CD14-positive monocyte (primary cell): ENCODE measurements around the gene TIMM17B. TPM values are rescaled to one million over a fixed set of nuclear protein-coding genes. Genes with fewer than 3 reads are reported as not detected.
A peak's percentile ranks its signal among the peaks of the same experiment; 100 is the strongest.

Source experiments
- DNase-seq, 3 donors: peaks; one replicate each; pipeline ENCODE4 v3.0.0-alpha.2; 2011 to 2022
- H2AFZ ChIP-seq: 2 replicates; pipeline ENCODE4 v1.6.0; 2012; ENCODE audit warnings: mild to moderate bottlenecking, low read depth, low read length, inconsistent platforms; ENCODE audit not compliant: insufficient read depth, poor library complexity, severe bottlenecking
- H3K27ac ChIP-seq, 2 donors: 1 replicate in 1 of 2; 2 replicates in 1 of 2; pipeline ENCODE4 v1.5.1; 2012 to 2013; ENCODE audit warnings: low read length in 2 of 2, control low read depth in 1 of 2, inconsistent platforms in 1 of 2, low read depth in 1 of 2, mild to moderate bottlenecking in 1 of 2
- H3K27me3 ChIP-seq, 2 donors: one replicate each; pipeline versions ENCODE4 v1.6.0 to v1.6.1; 2011 to 2013; ENCODE audit warnings: low read length in 2 of 2; ENCODE audit not compliant: control insufficient read depth in 2 of 2, insufficient read depth in 2 of 2
- H3K36me3 ChIP-seq, 2 donors: replicated peaks in 1 of 2; 1 replicate in 1 of 2; 2 replicates in 1 of 2; pipeline versions ENCODE4 v1.5.1 to v1.6.1; 2012 to 2013; ENCODE audit warnings: low read length in 2 of 2, control low read depth in 1 of 2, inconsistent platforms in 1 of 2, mild to moderate bottlenecking in 1 of 2; ENCODE audit not compliant: insufficient read depth in 2 of 2, control insufficient read depth in 1 of 2
- H3K4me1 ChIP-seq, 2 donors: 1 replicate in 1 of 2; 2 replicates in 1 of 2; pipeline versions ENCODE4 v1.5.1 to v1.6.1; 2012 to 2013; ENCODE audit warnings: low read length in 2 of 2, control low read depth in 1 of 2, inconsistent platforms in 1 of 2, mild to moderate bottlenecking in 1 of 2, moderate library complexity in 1 of 2; ENCODE audit not compliant: insufficient read depth in 2 of 2, control insufficient read depth in 1 of 2
- H3K4me2 ChIP-seq: replicated peaks from 2 replicates; pipeline ENCODE3; 2012; ENCODE audit warnings: low read length, moderate library complexity, mild to moderate bottlenecking; ENCODE audit not compliant: poor library complexity, severe bottlenecking; ENCODE audit errors: extremely low read depth
- H3K4me3 ChIP-seq, 3 experiments: fragments of 200-600 bp in 1 of 3; sonication (generic) in 1 of 3; replicated peaks in 1 of 3; 1 replicate in 2 of 3; 2 replicates in 1 of 3; pipeline ENCODE4 v1.5.1; 2011 to 2013; ENCODE audit warnings: low read length in 3 of 3, mild to moderate bottlenecking in 3 of 3, control low read depth in 2 of 3, low read depth in 2 of 3, inconsistent platforms in 1 of 3, moderate library complexity in 1 of 3
- H3K79me2 ChIP-seq: 2 replicates; pipeline ENCODE4 v1.6.0; 2012; ENCODE audit warnings: mild to moderate bottlenecking, control low read depth, inconsistent platforms, low read length, moderate library complexity; ENCODE audit not compliant: insufficient read depth
- H3K9ac ChIP-seq: 2 replicates; pipeline ENCODE4 v1.6.0; 2017; ENCODE audit warnings: low read length, mild to moderate bottlenecking; ENCODE audit not compliant: insufficient read depth, poor library complexity, severe bottlenecking
- H3K9me3 ChIP-seq, 2 donors: replicated peaks in 1 of 2; 1 replicate in 1 of 2; 2 replicates in 1 of 2; pipeline versions ENCODE4 v1.5.1 to v1.6.1; 2012 to 2013; ENCODE audit warnings: low read length in 2 of 2, control low read depth in 1 of 2; ENCODE audit not compliant: control insufficient read depth in 1 of 2, insufficient read depth in 1 of 2
- H4K20me1 ChIP-seq: 2 replicates; pipeline ENCODE4 v1.6.0; 2012; ENCODE audit warnings: mild to moderate bottlenecking, low read length, control low read depth, moderate library complexity; ENCODE audit not compliant: insufficient read depth
- H3K27ac Mint-ChIP-seq, 7 donors: one replicate each; pipeline ENCODE4 v1.8.0; 2020; ENCODE audit warnings: mild to moderate bottlenecking in 7 of 7, mixed read lengths in 7 of 7, moderate library complexity in 6 of 7, inconsistent platforms in 2 of 7
- H3K27me3 Mint-ChIP-seq, 3 donors: one replicate each; pipeline ENCODE4 v1.8.0; 2021 to 2022; ENCODE audit warnings: low read depth in 3 of 3, mild to moderate bottlenecking in 3 of 3, mixed read lengths in 3 of 3, moderate library complexity in 3 of 3, inconsistent platforms in 1 of 3
- H3K36me3 Mint-ChIP-seq, 2 donors: one replicate each; pipeline ENCODE4 v1.8.0; 2020; ENCODE audit warnings: mixed read lengths in 2 of 2, inconsistent platforms in 1 of 2, mild to moderate bottlenecking in 1 of 2
- H3K4me1 Mint-ChIP-seq: one replicate; pipeline ENCODE4 v1.8.0; 2020; ENCODE audit warnings: mild to moderate bottlenecking, mixed read lengths
- H3K4me3 Mint-ChIP-seq, 2 donors: one replicate each; pipeline ENCODE4 v1.8.0; 2020; ENCODE audit warnings: mild to moderate bottlenecking in 2 of 2, mixed read lengths in 2 of 2, moderate library complexity in 1 of 2
- H3K9me3 Mint-ChIP-seq, 7 donors: one replicate each; pipeline ENCODE4 v1.8.0; 2020 to 2022; ENCODE audit warnings: mixed read lengths in 7 of 7, mild to moderate bottlenecking in 6 of 7, moderate library complexity in 6 of 7, inconsistent platforms in 2 of 7
- CTCF ChIP-seq: fragments of 200-600 bp; IDR thresholded peaks from one replicate; pipeline ENCODE4 v1.8.0; 2022; ENCODE audit warnings: antibody characterized with exemption, mild to moderate bottlenecking
- WGBS: methylation state at CpG from one replicate; pipeline ENCODE4 v1.1.5; 2013; ENCODE audit warnings: missing lambda C conversion rate; ENCODE audit not compliant: insufficient coverage; 5-methylcytosine and 5-hydroxymethylcytosine counted together
- intact Hi-C, 2 donors: fragments of 100-400 bp; cut with micrococcal nuclease; formaldehyde crosslinking; loops; one replicate each; pipeline versions ENCODE4 v1.15.0 to v1.15.1; 2023
- polyA plus RNA-seq, 3 donors: library from polyadenylated mRNA; depleted of rRNA in 1 of 3; unstranded in 2 of 3; stranded (reverse) in 1 of 3; fragments of 300-500 nt in 2 of 3; fragments of >200 nt in 1 of 3; fragmentation: Illumina TruSeq in 2 of 3; gene quantifications; 1 replicate in 2 of 3; 2 replicates in 1 of 3; pipeline ENCODE4 v1.2.3, GENCODE V29; 2012 to 2021

The TIMM17B gene
- polyA plus RNA-seq, 3 donors, result 52.2 to 86.9 (median 86.8) TPM

- DNase-seq, result peak; percentile 74 to 80 (median 79)
- 2% methylated on average over 27 of the region's 68 CpGs for WGBS
- peaks cover 21% of the 10 kb centered on the region for H3K4me1 Mint-ChIP-seq
- H3K4me2 ChIP-seq, result peak overlapping the region; percentile 85
- H3K36me3 Mint-ChIP-seq, result peaks cover 17 to 20% of the 10 kb centered on the region in 2 donors
- H3K4me3 Mint-ChIP-seq, result peak overlapping the region; percentile 83 to 84
- peaks cover 4% of the 10 kb centered on the region for H4K20me1 ChIP-seq
- H3K79me2 ChIP-seq, result peaks cover 14% of the 10 kb centered on the region
- H3K27ac ChIP-seq, result peak overlapping the region in 1 of 2 donors; percentile 28
- H3K9me3 ChIP-seq, result no peaks in the 10 kb centered on the region
- H3K4me3 ChIP-seq, result peak overlapping the region; percentile 36 to 77 (median 49)
- no peaks in the 10 kb centered on the region for H3K27me3 ChIP-seq
- peak overlapping the region; percentile 40 for H3K9ac ChIP-seq
- H3K36me3 ChIP-seq, result peaks cover 12 to 24% of the 10 kb centered on the region in 2 donors
- H2AFZ ChIP-seq, result peak overlapping the region; percentile 81
- peak overlapping the region in 6 of 7 donors; percentile 46 to 86 (median 80) for H3K27ac Mint-ChIP-seq
- H3K27me3 Mint-ChIP-seq, result peaks cover 0 to 13% (median 10%) of the 10 kb centered on the region in 3 donors
- peaks cover 0 to 12% (median 0%) of the 10 kb centered on the region in 7 donors for H3K9me3 Mint-ChIP-seq
- intact Hi-C loops, result loop anchor here (5.0 to 10.0 kb wide), 3 partner anchors 53 to 153 kb away; partner anchors contain the start of gene TFE3 (in 1 of the 2)
- H3K4me1 ChIP-seq, result peaks cover 15 to 27% of the 10 kb centered on the region in 2 donors
- TF ChIP-seq CTCF, result peak; percentile 66
Measured at GRCh38 chrX:48891402-48892288, 5.9 kb downstream of the TIMM17B start.

- H3K4me3 Mint-ChIP-seq, result peak overlapping the region; percentile 84 to 93
- H3K27ac Mint-ChIP-seq, result peak overlapping the region in 2 of 7 donors; percentile 43 to 52
- peaks cover 17 to 20% of the 10 kb centered on the region in 2 donors for H3K36me3 Mint-ChIP-seq
- H3K9ac ChIP-seq, result peak overlapping the region; percentile 40
- TF ChIP-seq CTCF, result no peak
- H3K4me1 ChIP-seq, result peaks cover 9 to 21% of the 10 kb centered on the region in 2 donors
- H3K27ac ChIP-seq, result no peak overlapping the region
- DNase-seq, result peak in 2 of 3 donors; percentile 11 to 18
- H3K9me3 ChIP-seq, result no peaks in the 10 kb centered on the region
- under 1% methylated on average over 23 of the region's 35 CpGs for WGBS
- peaks cover 0 to 10% (median 9%) of the 10 kb centered on the region in 3 donors for H3K27me3 Mint-ChIP-seq
- H3K4me3 ChIP-seq, result peak overlapping the region; percentile 36 to 77 (median 39)
- peaks cover 12 to 24% of the 10 kb centered on the region in 2 donors for H3K36me3 ChIP-seq
- H3K4me1 Mint-ChIP-seq, result peaks cover 16% of the 10 kb centered on the region
- intact Hi-C loops, result loop anchor here (5.0 to 10.0 kb wide), 3 partner anchors 54 to 154 kb away; partner anchors contain the start of gene TFE3 (in 1 of the 2)
- H3K27me3 ChIP-seq, result no peaks in the 10 kb centered on the region
- H3K4me2 ChIP-seq, result peak overlapping the region; percentile 85
- H4K20me1 ChIP-seq, result peaks cover 4% of the 10 kb centered on the region
- H2AFZ ChIP-seq, result peak overlapping the region; percentile 81
- H3K79me2 ChIP-seq, result peaks cover 7% of the 10 kb centered on the region
- H3K9me3 Mint-ChIP-seq, result peaks cover 0 to 7% (median 0%) of the 10 kb centered on the region in 7 donors
Measured at GRCh38 chrX:48890934-48891401, 6.6 kb downstream of the TIMM17B start.
